ENCODE data around the gene CCDC148.

CCDC148 gene

DNA sequence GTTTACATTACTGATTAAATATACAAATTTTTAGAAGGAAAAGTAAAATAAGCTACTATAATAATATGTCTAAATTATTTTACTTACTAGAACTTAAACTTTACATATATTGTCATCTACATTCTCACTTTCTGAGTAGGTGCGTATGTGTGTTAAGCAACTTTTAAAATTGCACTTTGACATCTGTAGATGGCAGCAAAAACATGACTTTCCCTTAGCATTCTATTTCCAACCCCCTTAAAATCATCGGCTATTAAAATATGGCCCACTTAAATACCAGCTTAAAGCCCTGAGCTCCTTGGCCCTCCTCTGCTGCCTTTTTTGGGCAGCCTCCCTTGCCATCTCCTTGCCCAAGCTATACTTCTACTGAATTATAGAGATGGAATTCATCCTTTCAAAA is 276.9 kb downstream of the CCDC148 start:
- TF ChIP-seq, protein P1, sequence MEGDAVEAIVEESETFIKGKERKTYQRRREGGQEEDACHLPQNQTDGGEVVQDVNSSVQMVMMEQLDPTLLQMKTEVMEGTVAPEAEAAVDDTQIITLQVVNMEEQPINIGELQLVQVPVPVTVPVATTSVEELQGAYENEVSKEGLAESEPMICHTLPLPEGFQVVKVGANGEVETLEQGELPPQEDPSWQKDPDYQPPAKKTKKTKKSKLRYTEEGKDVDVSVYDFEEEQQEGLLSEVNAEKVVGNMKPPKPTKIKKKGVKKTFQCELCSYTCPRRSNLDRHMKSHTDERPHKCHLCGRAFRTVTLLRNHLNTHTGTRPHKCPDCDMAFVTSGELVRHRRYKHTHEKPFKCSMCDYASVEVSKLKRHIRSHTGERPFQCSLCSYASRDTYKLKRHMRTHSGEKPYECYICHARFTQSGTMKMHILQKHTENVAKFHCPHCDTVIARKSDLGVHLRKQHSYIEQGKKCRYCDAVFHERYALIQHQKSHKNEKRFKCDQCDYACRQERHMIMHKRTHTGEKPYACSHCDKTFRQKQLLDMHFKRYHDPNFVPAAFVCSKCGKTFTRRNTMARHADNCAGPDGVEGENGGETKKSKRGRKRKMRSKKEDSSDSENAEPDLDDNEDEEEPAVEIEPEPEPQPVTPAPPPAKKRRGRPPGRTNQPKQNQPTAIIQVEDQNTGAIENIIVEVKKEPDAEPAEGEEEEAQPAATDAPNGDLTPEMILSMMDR (IDR thresholded peaks at IDR 0.05; ENCODE audit: control insufficient read depth, insufficient read depth, low read depth, low read length, missing control alignments): peak; percentile 40
- DNase-seq (ENCODE audit: low read depth): no peak
- H3K4me3 ChIP-seq (ENCODE audit: control insufficient read depth, low read depth, low read length): no peak overlapping the region

DNA sequence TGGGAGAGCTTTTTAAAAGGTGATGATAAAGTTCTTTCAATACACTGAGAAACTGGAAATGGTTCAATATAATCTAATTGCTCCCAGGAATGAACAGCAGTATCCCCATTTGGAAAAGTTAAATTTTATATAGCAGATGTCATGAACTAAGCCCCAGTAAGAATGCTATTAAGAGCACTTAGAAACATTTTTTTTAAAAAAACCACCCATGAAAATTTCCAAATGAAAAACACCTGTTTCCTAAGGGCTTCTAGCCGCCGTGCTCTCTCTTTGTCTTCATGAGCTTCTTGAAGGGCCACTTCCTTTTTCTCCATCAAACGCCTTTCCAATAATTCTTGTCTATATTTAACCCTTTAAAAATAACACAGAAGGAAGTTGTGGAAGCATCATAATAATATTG is 277.9 kb downstream of the CCDC148 start:
- DNase-seq (ENCODE audit: low read depth): no peak
- TF ChIP-seq, protein P1 (IDR thresholded peaks at IDR 0.05; ENCODE audit: control insufficient read depth, insufficient read depth, low read depth, low read length, missing control alignments): no peak
- H3K4me3 ChIP-seq (ENCODE audit: control insufficient read depth, low read depth, low read length): no peak overlapping the region

DNA sequence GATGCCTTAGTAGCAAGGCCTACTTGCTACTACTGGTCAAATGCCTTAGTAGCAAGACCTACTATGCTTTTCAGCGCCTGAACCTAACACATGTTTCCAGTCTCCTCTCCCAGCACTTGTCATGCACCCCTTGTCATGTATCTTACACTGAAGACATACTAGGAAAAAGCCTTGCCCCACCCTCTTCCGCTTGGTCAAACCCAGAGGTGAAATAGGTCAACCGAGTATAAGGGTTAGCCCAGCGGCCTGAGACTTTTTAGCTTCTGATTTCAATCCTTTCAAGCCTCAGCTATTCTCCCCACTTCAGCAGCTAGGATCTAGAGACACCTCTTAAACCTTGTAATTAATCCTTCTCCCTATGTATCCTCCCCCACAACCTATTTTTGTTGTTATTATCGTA is 281.6 kb downstream of the CCDC148 start:
- TF ChIP-seq, protein P1 (IDR thresholded peaks at IDR 0.05; ENCODE audit: control insufficient read depth, insufficient read depth, low read depth, low read length, missing control alignments): no peak
- H3K4me3 ChIP-seq (ENCODE audit: control insufficient read depth, low read depth, low read length): no peak overlapping the region
- DNase-seq (ENCODE audit: low read depth): no peak

DNA sequence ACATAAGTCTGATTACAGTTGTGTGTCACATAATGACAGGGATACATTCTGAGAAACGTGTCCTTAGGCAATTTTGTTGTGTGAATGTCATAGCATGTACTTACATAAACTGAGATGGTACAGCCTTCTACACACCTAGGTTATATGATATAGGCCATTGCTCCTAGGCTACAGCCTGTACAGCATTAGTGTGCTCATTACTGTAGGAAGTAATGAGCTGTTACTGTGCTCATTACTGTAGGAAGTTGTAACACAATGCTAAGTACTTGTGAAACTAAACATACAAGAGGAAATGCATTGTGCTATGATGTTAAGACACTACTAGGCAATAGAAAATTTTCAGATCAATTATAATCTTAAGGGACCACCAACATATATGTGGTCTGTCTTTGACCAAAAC is 282.1 kb downstream of the CCDC148 start:
- DNase-seq (ENCODE audit: low read depth): no peak

DNA sequence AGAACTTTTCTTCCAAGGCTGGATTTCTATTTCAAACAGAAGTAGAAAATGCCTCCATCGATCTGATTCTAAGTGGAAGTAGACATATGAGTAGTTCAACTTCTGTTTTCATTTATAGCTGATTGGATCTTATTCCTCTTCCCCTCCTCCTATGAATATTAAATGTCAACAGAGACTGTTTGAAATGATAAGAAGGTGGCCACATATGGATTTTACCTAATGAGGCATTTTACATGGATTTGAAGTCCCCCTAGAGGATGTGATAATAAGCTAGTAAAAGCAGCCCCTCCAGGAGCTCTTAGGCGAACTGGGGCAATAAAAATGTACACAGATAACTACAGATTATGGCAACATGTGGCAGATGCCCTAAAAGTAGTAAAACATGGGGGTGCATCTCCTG is 283.8 kb downstream of the CCDC148 start:
- DNase-seq (ENCODE audit: low read depth): no peak
- TF ChIP-seq, protein P1 (IDR thresholded peaks at IDR 0.05; ENCODE audit: control insufficient read depth, insufficient read depth, low read depth, low read length, missing control alignments): no peak
- no peak overlapping the region for H3K4me3 ChIP-seq (ENCODE audit: control insufficient read depth, low read depth, low read length)

More for the DNA sequence above, 282.1 kb downstream of the CCDC148 start:
- TF ChIP-seq, protein P1 (IDR thresholded peaks at IDR 0.05; ENCODE audit: control insufficient read depth, insufficient read depth, low read depth, low read length, missing control alignments): no peak
- no peak overlapping the region for H3K4me3 ChIP-seq (ENCODE audit: control insufficient read depth, low read depth, low read length)

DNA sequence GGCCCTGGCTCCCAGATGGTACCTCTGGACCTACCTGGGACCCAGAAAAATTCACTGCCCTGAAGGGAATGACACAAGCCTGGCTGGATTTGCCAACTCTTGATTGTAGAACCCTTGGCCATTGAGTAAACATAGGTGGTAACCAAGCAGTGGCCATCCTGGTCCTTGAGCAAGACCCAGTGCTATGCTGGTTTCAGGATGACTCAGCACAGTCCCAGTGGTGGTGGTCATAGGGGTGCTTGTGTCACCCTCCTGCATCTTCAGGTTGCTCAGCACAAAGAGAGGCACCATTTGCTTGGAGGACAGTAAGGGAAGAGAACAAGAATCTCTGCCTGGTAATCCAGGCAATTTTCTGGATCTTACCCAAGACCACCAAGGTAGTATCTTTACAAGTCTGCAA is 302.0 kb downstream of the CCDC148 start:
- no peak overlapping the region for H3K4me3 ChIP-seq (ENCODE audit: control insufficient read depth, low read depth, low read length)
- DNase-seq (ENCODE audit: low read depth): no peak
- TF ChIP-seq, protein P1 (IDR thresholded peaks at IDR 0.05; ENCODE audit: control insufficient read depth, insufficient read depth, low read depth, low read length, missing control alignments): no peak
